Iris pigment epithelial cell (primary cell): ENCODE results near the gene MYBL2.
"Not testable (repeated sequence)": the region's sequence is repeated elsewhere in the genome, so short reads cannot be mapped to it uniquely, and the experiment has no call there.

ENCODE experiments used
- DNase-seq: peaks from one replicate; pipeline ENCODE4 v3.0.0-alpha.2; 2011; ENCODE audit warnings: low read depth

MYBL2 gene

GRCh38 chr20:43751167-43752050, 84.5 kb downstream of the MYBL2 start:
- peak; percentile 96 for DNase-seq

GRCh38 chr20:43752051-43752360, 85.1 kb downstream of the MYBL2 start:
- DNase-seq: no peak

GRCh38 chr20:43752561-43753301, 85.8 kb downstream of the MYBL2 start:
- DNase-seq: peak; percentile 98

GRCh38 chr20:43755390-43755789, 88.5 kb downstream of the MYBL2 start:
- peak; percentile 84 for DNase-seq

GRCh38 chr20:43755851-43756250, 88.9 kb downstream of the MYBL2 start:
- peak; percentile 87 for DNase-seq

GRCh38 chr20:43757888-43758287, 91.0 kb downstream of the MYBL2 start:
- DNase-seq: not testable (repeated sequence)

GRCh38 chr20:43761386-43762340, 94.7 kb downstream of the MYBL2 start:
- no peak for DNase-seq

GRCh38 chr20:43762911-43763310, 96.0 kb downstream of the MYBL2 start:
- no peak for DNase-seq

GRCh38 chr20:43765916-43766315, 99.0 kb downstream of the MYBL2 start:
- DNase-seq: no peak
